Neuronal stem cell (in vitro differentiated cells): ENCODE results near the gene VGF.
A peak's percentile ranks its signal among the peaks of the same experiment; 100 is the strongest.

ENCODE experiments used
- DNase-seq: peaks from one replicate; pipeline ENCODE4 v3.0.0-alpha.2; 2013; ENCODE audit warnings: low spot score
- H2AFZ ChIP-seq: one replicate; pipeline ENCODE4 v1.6.1; 2013; ENCODE audit warnings: mild to moderate bottlenecking, low read length, inconsistent platforms
- H2AK5ac ChIP-seq: 2 replicates; pipeline ENCODE4 v1.6.1; 2013; ENCODE audit warnings: low read depth, mild to moderate bottlenecking, inconsistent platforms, low read length, moderate library complexity, mixed read lengths
- H2BK120ac ChIP-seq: 2 replicates; pipeline ENCODE4 v1.6.1; 2013; ENCODE audit warnings: low read depth, mild to moderate bottlenecking, inconsistent platforms, low read length, moderate library complexity, mixed read lengths
- H2BK12ac ChIP-seq: one replicate; pipeline ENCODE4 v1.6.1; 2013; ENCODE audit warnings: low read length, inconsistent platforms
- H2BK15ac ChIP-seq: 2 replicates; pipeline ENCODE4 v1.6.1; 2013; ENCODE audit warnings: mild to moderate bottlenecking, low read length, inconsistent platforms, mixed read lengths
- H2BK5ac ChIP-seq: one replicate; pipeline ENCODE4 v1.6.1; 2013; ENCODE audit warnings: inconsistent platforms, mild to moderate bottlenecking, low read length, moderate library complexity
- H3K14ac ChIP-seq: one replicate; pipeline ENCODE4 v1.6.1; 2013; ENCODE audit warnings: low read length, inconsistent platforms
- H3K18ac ChIP-seq: 2 replicates; pipeline ENCODE4 v1.6.1; 2013; ENCODE audit warnings: low read length, inconsistent platforms
- H3K23ac ChIP-seq: 2 replicates; pipeline ENCODE4 v1.6.1; 2013; ENCODE audit warnings: low read depth, mild to moderate bottlenecking, mixed read lengths, low read length, inconsistent platforms; ENCODE audit not compliant: poor library complexity
- H3K27ac ChIP-seq: replicated peaks from 3 replicates; pipeline ENCODE4 v1.5.1; 2013; ENCODE audit warnings: low read length, inconsistent platforms
- H3K27me3 ChIP-seq, 3 experiments: 2 replicates each; pipeline ENCODE4 v1.6.1; 2013; ENCODE audit warnings: low read length in 3 of 3, mild to moderate bottlenecking in 2 of 3, inconsistent platforms in 1 of 3, low read depth in 1 of 3, mixed read lengths in 1 of 3, moderate library complexity in 1 of 3; ENCODE audit not compliant: control insufficient read depth in 3 of 3, insufficient read depth in 3 of 3
- H3K36me3 ChIP-seq, 2 donors: replicated peaks in 1 of 2; 2 replicates each; pipeline ENCODE4 v1.6.1; 2013; ENCODE audit warnings: low read length in 2 of 2; ENCODE audit not compliant: control insufficient read depth in 2 of 2, insufficient read depth in 2 of 2
- H3K4ac ChIP-seq: 2 replicates; pipeline ENCODE4 v1.6.1; 2013; ENCODE audit warnings: inconsistent platforms, mild to moderate bottlenecking, low read length, moderate library complexity
- H3K4me1 ChIP-seq, 2 donors: 1 replicate in 1 of 2; 2 replicates in 1 of 2; pipeline ENCODE4 v1.6.1; 2013; ENCODE audit warnings: low read length in 2 of 2, low read depth in 1 of 2; ENCODE audit not compliant: control insufficient read depth in 2 of 2, insufficient read depth in 1 of 2
- H3K4me2 ChIP-seq: one replicate; pipeline ENCODE4 v1.6.1; 2013; ENCODE audit warnings: mild to moderate bottlenecking, low read length, inconsistent platforms; ENCODE audit not compliant: insufficient read depth, poor library complexity, severe bottlenecking
- H3K4me3 ChIP-seq, 2 donors: 2 replicates each; pipeline ENCODE4 v1.5.1; 2013; ENCODE audit warnings: low read length in 2 of 2, mild to moderate bottlenecking in 2 of 2, inconsistent platforms in 1 of 2, moderate library complexity in 1 of 2
- H3K79me1 ChIP-seq: one replicate; pipeline ENCODE4 v1.6.1; 2013; ENCODE audit warnings: low read depth, mild to moderate bottlenecking, inconsistent platforms, low read length, moderate library complexity
- H3K9ac ChIP-seq: one replicate; pipeline ENCODE4 v1.6.1; 2013; ENCODE audit warnings: mild to moderate bottlenecking, low read depth, low read length, inconsistent platforms; ENCODE audit not compliant: poor library complexity
- H3K9me3 ChIP-seq, 2 donors: replicated peaks in 1 of 2; 2 replicates each; pipeline versions ENCODE3 to v1.6.1; 2013; ENCODE audit warnings: low read length in 2 of 2, mild to moderate bottlenecking in 2 of 2, inconsistent platforms in 1 of 2, low read depth in 1 of 2, mixed read lengths in 1 of 2, moderate library complexity in 1 of 2; ENCODE audit not compliant: control insufficient read depth in 2 of 2, insufficient read depth in 1 of 2
- H4K8ac ChIP-seq: one replicate; pipeline ENCODE4 v1.6.1; 2013; ENCODE audit warnings: low read depth, mild to moderate bottlenecking, inconsistent platforms, low read length, moderate library complexity
- H4K91ac ChIP-seq: one replicate; pipeline ENCODE4 v1.6.1; 2013; ENCODE audit warnings: low read length, low read depth, mild to moderate bottlenecking, inconsistent platforms; ENCODE audit not compliant: poor library complexity
- WGBS, 2 donors: extraction: QIAGEN DNeasy Blood & Tissue Kit; methylation state at CpG; one replicate each; pipeline ENCODE4 v1.1.7; 2013; ENCODE audit warnings: missing lambda C conversion rate in 2 of 2, mixed read lengths in 1 of 2; ENCODE audit not compliant: insufficient read length in 2 of 2, insufficient replicate concordance in 1 of 2; ENCODE audit errors: extremely low coverage in 2 of 2; 5-methylcytosine and 5-hydroxymethylcytosine counted together

Gene VGF

DNA sequence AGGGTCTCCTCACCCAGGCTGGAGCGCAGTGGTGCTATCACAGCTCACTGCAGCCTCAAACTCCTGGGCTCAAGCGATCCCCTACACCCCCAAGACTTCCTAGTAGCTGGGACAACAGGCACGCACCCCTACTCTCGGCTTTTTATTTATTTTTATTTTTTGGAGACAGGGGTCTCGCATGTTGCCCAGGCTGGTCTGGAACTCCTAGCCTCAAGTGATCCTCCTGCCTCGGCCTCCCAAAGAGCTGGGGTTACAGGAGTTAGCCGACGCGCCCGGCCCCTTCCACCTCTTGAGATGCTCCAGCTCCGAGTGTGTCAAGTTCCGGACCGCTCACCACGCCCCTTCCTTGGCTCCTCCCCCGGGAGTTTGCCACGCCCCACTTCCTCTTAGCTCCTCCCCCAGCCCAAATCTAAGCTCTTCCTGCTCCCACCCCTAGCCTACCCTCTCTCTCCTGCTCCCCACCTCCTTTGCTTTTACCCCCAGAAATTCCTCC, 8.4 kb upstream of the VGF start:
- no CpG with 5 or more reads among the region's 16 CpGs for whole genome bisulfite sequencing, 2 donors
- no peak for DNase-seq
- H2BK12ac ChIP-seq: no peak overlapping the region

GRCh38 chr7:101172854-101173751, 7.7 kb upstream of the VGF start:
- H2AK5ac ChIP-seq: peak overlapping the region; percentile 76
- no peak overlapping the region for H4K8ac ChIP-seq
- no peak overlapping the region for H2AFZ ChIP-seq
- no peak overlapping the region for H3K4me3 ChIP-seq
- H4K91ac ChIP-seq: no peak overlapping the region
- peak overlapping the region; percentile 60 for H3K4me2 ChIP-seq
- H3K23ac ChIP-seq: peak overlapping the region; percentile 96
- peaks cover 58 to 92% (median 90%) of the 10 kb centered on the region in 3 experiments for H3K27me3 ChIP-seq
- peak overlapping the region; percentile 80 for H3K9ac ChIP-seq
- H3K79me1 ChIP-seq: no peaks in the 10 kb centered on the region
- H3K4ac ChIP-seq: no peak overlapping the region
- DNase-seq: no peak
- peak overlapping the region; percentile 83 for H2BK120ac ChIP-seq
- WGBS, 2 donors: no CpG with 5 or more reads among the region's 53 CpGs
- H3K27ac ChIP-seq: no peak overlapping the region
- H3K14ac ChIP-seq: peak overlapping the region; percentile 56
- H2BK12ac ChIP-seq: peak overlapping the region; percentile 97
- peaks cover 41 to 49% of the 10 kb centered on the region in 2 donors for H3K4me1 ChIP-seq
- peaks cover 3% of the 10 kb centered on the region in 2 donors for H3K9me3 ChIP-seq
- peak overlapping the region; percentile 70 for H2BK5ac ChIP-seq
- no peaks in the 10 kb centered on the region for H3K36me3 ChIP-seq
- H3K18ac ChIP-seq: peak overlapping the region; percentile 95
- peak overlapping the region; percentile 85 for H2BK15ac ChIP-seq

More for the DNA sequence above, 8.4 kb upstream of the VGF start:
- Histone ChIP-seq H2BK5ac (peak overlapping the region; percentile 70), H3K18ac (no peak overlapping the region), H3K27me3 (peaks cover 55 to 88% (median 85%) of the 10 kb centered on the region in 3 experiments), H3K23ac (peak overlapping the region; percentile 44), H3K14ac (no peak overlapping the region), H2AK5ac (peak overlapping the region; percentile 91), H3K9me3 (peaks cover 3 to 5% of the 10 kb centered on the region in 2 donors), H3K4me1 (peaks cover 35 to 42% of the 10 kb centered on the region in 2 donors), H3K36me3 (no peaks in the 10 kb centered on the region), H3K4ac (no peak overlapping the region), H3K9ac (no peak overlapping the region), H3K79me1 (no peaks in the 10 kb centered on the region), H3K27ac (no peak overlapping the region), H3K4me3 (no peak overlapping the region), H2BK120ac (no peak overlapping the region), H4K91ac (no peak overlapping the region), H2AFZ (no peak overlapping the region), H4K8ac (no peak overlapping the region), H2BK15ac (no peak overlapping the region), H3K4me2 (peak overlapping the region; percentile 43)

GRCh38 chr7:101172005-101172853, 6.9 kb upstream of the VGF start:
- Histone ChIP-seq H4K91ac (no peak overlapping the region), H2AFZ (peak overlapping the region; percentile 26), H2BK5ac (peak overlapping the region; percentile 70), H3K36me3 (no peaks in the 10 kb centered on the region), H3K4me3 (peak overlapping the region in 1 of 2 donors; percentile 50), H2BK12ac (peak overlapping the region; percentile 75), H3K79me1 (no peaks in the 10 kb centered on the region), H3K4me2 (peak overlapping the region; percentile 60), H2BK120ac (peak overlapping the region; percentile 83), H3K18ac (peak overlapping the region; percentile 95), H3K23ac (peak overlapping the region; percentile 96), H3K9ac (peak overlapping the region; percentile 80), H3K4me1 (peaks cover 48 to 57% of the 10 kb centered on the region in 2 donors), H3K27me3 (peaks cover 60 to 95% (median 84%) of the 10 kb centered on the region in 3 experiments), H3K14ac (peak overlapping the region; percentile 63), H4K8ac (no peak overlapping the region), H2BK15ac (peak overlapping the region; percentile 82), H3K27ac (no peak overlapping the region), H3K9me3 (peaks cover 0 to 3% of the 10 kb centered on the region in 2 donors), H2AK5ac (peak overlapping the region; percentile 76), H3K4ac (peak overlapping the region; percentile 71)
- WGBS, 2 donors: no CpG with 5 or more reads among the region's 79 CpGs
- DNase-seq: no peak
